HG03060 (cell line): ENCODE data around the gene CCDC148.
"Not testable (repeated sequence)": the region's sequence is repeated elsewhere in the genome, so short reads cannot be mapped to it uniquely, and the experiment has no call there.

Source experiments
- ATAC-seq: cut with Tn5 transposase; IDR thresholded peaks from one replicate; pipeline ENCODE4 v1.9.1; 2021; ENCODE audit warnings: low read depth, moderate number of reproducible peaks; ENCODE audit not compliant: unreplicated experiment

The CCDC148 gene

DNA sequence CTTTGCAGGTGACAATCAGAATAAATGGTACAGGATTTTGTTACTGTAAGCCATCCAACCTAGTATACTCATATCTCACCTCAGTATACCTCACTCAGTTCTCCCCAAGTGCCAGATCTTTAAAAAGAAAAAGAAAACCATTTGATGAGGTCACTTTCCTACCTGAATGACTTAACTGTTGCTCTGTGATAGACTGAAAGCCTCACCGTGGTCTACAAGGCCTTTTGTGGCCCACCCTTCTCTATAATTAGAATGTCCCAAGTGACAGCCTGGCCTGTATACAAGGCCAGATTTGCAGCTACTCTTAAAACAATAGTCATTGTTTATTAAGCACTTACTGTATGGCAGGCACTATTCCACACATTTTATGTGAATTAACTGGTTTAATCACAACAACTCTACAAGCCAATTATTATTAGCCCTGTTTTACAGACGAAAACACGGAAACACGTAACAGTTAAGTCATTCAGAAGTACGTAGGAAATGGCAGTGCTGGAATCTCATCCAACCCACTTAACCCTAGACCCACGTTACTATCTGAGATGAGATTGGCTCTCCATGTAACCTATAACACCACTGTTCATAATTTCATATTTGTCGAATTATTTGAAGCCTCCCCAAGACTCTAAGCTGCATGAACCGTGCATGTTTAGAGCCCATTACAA is 28.5 kb upstream of the CCDC148 start:
- ATAC-seq: peak; percentile 83

DNA sequence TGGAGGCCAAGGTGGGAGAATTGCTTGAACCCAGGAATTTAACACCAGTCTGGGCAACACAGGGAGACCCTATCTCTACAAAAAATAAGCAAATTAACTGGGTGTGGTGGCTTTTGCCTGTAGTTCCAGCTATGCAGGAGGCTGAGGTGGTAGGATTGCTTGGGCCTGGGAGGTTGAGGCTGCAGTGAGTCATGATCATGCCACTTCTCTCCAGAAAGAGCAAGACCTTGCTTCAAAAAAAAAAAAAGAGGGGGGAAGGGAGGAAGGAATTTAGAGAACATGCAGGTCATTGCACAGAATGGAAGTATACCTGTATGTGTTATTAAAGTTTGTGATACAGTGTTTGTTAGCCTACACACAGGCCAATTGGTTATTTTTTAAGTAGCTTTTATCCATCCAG is 26.0 kb upstream of the CCDC148 start:
- no peak for ATAC-seq

DNA sequence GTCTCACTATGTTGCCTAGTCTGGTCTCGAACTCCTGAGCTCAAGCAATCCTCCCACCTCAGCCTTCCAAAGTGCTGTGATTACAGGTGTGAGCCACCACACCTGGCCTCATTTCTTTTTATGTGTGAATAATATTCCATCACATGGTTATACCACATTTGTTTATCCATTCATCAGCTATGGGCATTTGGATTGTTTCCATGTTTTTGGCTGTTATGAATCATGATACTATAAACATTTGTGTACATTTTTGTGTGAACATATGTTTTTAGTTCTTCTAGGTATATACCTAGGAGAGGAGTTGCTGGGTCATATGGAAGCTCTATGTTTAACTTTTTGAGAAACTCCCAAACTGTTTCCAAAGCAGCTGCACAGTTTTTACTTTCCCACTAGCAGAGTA is 24.6 kb upstream of the CCDC148 start:
- no peak for ATAC-seq

DNA sequence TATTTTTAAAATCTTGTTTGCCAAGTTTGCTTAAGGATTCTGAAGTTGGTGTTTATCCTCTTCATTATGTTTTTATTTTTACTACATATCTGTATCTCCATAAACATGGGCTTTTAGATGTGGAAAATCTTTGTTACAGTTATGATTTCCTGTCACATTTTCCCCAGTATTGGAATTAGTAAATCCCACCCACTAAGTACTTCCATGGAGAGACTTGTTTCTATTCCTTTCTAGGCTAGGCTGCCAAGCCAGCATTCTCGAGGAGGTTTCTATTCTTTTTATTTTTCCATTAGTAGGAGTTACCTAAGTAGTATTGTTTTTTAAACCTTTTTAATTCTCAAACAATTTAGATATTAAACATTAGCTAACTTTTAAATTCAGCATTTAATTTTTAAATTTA is 22.3 kb upstream of the CCDC148 start:
- no peak for ATAC-seq

- no peak for ATAC-seq
Measured at GRCh38 chr2:158478237-158478636, 21.7 kb upstream of the CCDC148 start.

- no peak for ATAC-seq
Measured at GRCh38 chr2:158477202-158477601, 20.6 kb upstream of the CCDC148 start.

DNA sequence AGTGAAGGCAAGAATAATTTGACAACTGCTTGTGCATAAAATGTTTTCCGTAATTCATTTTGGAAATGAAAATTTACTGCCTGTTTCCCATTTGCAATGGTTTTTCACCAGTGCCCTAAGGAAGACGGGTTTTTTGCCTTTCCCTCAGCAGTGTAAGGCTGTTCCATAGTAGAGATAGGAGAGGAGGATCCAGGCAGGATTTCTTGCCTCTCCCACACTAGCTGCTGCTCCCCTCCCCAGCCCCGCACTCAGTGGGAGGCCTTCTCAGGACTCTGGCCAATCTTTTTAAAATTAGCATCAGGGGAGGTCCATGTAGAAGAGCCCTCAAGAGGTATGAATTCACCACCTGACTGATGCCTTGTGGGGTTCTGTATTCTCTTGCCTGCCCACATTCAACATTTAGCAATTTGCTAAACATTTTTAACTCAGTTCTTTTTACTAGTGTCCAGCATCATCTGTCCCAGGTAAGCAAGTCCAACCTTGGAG is 18.0 kb upstream of the CCDC148 start:
- ATAC-seq: not testable (repeated sequence)

DNA sequence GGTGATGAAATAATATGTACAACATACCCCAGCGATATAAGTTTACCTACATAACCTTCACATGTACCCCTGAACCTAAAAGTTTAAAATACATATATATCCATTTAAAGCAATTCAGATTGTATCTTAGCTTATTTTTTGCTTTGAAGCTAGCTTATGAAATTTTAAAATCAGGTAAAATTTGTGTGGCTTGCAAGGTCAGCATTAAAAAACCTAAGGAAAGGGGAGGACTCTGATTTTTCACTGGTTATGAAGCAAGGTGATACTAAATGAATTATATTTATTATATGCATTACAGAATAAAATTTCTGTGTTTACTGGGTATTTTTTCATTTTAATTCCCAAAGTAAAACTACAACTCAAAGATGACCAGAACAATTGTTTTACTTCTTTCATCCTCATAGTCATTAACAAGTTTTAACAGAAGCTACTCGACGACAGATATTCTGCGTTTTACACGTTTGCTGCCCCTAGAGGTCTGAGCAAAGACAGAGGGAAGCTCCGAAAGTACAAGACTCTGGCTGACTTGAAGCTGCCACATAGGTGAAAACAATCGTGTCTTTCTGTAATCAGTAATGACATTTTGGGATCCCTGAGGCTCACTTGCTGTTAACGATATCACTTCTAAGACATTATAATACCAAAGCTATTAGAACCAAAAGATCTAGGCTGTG is 17.3 kb upstream of the CCDC148 start:
- no peak for ATAC-seq

- not testable (repeated sequence) for ATAC-seq
Measured at GRCh38 chr2:158473300-158473699, 16.7 kb upstream of the CCDC148 start.

- ATAC-seq: not testable (repeated sequence)
Measured at GRCh38 chr2:158472829-158473228, 16.3 kb upstream of the CCDC148 start.

GRCh38 chr2:158467248-158467647 is 10.7 kb upstream of the CCDC148 start:
- ATAC-seq: no peak

DNA sequence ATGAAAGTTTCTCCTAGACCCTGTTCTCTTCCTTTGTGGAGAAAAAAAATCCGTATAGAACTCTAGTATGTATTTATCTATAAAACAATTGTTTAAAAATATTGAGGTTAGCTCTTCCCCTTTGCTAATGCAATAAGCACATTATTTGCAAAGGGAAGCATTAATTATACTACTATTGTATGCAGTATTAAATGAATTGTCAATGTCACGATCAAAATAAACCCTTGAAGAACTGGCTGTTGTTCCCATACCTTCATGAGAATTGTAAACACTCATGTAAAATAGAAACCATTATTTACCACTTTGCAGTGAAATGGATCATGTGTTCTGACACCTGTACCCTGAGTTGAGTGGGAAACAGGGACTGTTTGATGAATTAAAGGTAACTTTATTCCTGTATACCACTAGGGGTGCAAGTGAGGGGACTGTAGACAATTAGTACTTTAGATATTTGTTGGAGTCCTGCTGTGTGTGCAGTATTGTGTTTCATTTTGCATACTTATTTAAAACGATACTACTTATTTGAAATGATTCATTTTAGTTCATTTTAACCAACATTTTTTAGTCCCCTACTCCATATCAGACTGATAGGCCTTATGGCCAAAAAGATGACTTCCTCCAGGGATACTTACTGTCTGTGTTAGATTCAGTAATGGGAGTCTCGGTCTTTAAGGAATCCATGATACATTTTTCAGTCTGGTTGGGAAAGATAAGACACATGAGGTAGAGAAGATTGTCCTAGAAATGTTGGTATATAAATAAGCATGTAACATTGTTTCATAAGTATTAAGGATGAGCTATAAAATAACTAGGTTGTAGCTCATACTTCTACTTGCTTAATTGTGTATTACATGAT is 8.1 kb upstream of the CCDC148 start:
- peak; percentile 60 for ATAC-seq

DNA sequence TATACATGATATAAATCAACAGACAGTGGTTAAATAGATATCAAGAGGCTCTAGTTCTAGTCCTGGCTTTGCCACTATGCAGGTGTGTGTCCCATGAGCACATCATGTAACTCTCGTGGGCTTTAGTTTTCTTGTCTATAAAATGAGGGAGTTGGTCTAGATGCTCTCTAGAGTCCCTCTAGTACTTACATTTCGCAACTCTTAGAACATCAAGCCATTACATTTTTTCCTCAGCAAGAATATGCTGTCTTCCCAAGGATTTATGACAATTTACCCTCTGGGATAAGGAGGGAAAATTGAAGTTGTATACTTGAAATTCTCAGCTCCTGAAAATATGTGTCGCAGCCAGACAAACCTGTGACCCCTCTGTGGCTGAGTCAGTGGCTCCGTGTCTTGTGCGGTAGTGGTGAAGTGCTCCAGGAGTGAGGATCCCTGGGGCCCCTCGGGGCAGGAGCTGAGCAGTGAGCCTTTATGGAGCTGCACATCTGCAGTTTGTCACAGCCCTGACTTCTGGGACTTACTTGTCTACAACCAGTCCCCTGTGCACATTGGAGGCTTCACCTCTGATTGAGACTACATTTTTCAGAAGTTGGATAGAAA is 7.0 kb upstream of the CCDC148 start:
- ATAC-seq: no peak

DNA sequence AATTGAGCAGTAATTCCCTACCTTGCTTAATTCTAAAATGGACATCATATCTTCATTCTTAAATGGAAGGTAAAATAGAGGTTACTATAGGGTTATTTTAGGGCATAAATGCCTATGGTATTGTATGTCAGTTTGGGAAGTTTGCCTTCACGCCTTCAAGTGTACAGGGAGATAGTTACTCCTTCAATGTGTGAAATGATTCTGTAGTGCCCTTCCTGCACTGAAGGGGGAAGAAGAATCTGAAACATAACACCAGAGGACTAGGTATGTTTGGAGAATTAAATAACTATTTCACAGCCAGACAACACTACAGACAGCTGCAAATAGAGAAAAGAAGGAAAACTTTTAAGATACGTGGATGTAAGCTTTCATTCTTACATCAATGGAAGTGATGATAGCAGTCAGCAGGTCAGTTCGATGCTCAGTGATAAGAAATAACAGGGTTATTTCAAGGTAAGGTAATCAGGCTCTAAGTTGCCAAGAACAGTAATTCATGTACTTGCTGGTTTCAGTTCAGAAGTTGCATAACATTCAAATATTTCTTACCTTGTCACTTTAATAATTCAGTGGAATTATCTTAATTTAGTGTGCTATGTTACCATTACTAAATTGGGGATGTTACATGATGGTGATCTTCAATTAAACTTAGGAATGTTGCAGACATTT is 4.2 kb upstream of the CCDC148 start:
- ATAC-seq: no peak

- no peak for ATAC-seq
Measured at GRCh38 chr2:158459161-158460003, 2.8 kb upstream of the CCDC148 start.

- no peak for ATAC-seq
Measured at GRCh38 chr2:158458617-158458920, 2.0 kb upstream of the CCDC148 start.

DNA sequence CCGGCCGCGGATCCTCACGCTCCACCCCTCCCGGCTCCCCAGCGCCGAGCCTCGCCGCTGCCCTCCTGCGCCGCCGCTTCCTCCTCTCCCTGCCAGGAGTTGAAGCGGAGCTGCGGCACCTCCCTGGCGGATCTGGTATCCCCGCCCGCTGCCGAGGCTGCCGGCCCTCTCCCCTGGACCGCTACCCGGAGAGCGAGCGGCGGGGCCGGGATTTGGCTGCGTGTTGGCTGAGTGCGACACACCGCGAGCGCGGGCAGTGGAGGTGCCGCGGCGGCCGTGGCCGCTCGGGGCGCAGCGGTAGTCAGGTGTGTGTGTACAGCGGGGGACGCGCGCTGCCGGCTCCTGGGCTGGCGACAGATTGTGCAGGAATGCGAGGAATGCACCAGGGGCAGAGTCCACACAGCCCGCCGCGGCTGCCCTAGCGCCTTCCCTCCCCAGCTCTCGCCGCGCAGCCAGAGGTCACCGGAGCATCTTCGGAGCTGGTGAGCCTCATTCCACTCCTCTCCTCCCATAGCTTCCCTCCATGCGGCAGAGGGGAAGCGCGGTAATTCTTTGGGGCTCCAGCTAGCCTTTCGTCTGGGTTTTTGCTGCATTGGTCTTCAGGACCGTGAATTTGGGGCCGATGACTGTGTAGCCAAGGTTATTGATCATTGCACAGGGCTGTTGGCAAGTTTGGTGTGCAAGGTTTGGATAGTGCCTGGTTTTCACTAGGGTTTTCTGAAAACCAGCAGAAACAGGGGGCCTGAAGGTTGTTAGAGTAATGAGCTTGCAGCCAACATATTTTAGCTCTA is 1.5 kb upstream of the CCDC148 start:
- ATAC-seq: peak; percentile 29

DNA sequence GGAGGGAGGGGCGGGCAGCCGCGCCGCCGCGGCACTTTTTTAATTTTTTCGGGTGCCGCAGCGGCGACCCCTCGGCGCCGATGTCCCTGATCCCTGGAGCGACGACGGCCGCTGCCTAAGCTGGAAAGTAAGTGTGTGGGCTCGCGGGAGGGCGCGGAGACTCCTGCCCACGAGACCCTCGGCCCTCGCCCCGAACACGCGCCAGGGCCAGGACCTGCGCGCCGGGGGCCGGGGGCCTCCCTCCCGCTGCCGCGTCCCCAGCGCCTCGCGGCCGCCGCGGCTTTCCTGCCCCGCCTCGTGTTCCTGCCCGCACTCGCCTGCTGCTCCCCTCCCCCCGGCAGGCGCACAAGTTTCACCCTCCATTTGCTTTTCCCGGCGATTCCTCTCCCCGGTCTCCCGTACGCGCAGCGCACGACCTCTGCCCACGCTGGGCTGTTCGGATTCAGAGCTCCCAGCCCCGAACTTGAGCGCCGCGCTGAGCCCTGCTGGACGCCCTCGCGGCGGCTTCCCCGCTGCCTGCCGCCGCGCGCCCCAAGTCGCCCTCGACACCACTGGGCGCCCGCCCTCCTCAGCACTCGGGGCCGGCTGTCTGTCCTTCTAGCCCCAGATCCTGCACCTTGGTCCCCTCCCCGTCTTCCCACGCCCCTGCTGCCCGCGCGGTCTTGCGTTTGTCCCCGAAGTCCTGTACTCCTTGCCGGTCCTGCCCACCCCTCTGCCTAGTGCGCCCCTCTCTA is 706 bp upstream of the CCDC148 start:
- peak; percentile 7 for ATAC-seq
